ENCODE measurements around the gene CCM2. TPM values are rescaled to one million over a fixed set of nuclear protein-coding genes. Genes with fewer than 3 reads are reported as not detected.

CCM2 gene
- total RNA-seq, 2 experiments from 2014 or later, result 130 to 134 TPM

- peaks cover 42% of the 10 kb centered on the region for H3K4me1 Mint-ChIP-seq
- no peaks in the 10 kb centered on the region for H3K27me3 Mint-ChIP-seq
- POLR2A ChIA-PET, result no interaction called here
Measured at GRCh38 chr7:45066409-45066808, 66.4 kb downstream of the CCM2 start.

GRCh38 chr7:45067582-45067981 is 67.6 kb downstream of the CCM2 start:
- Mint-ChIP-seq H3K27ac (no peak overlapping the region), H3K27me3 (no peaks in the 10 kb centered on the region), H3K9me3 (no peaks in the 10 kb centered on the region), H3K4me3 (no peak overlapping the region), H3K36me3 (ENCODE audit: low read depth) (peaks cover 79% of the 10 kb centered on the region), H3K4me1 (peaks cover 33% of the 10 kb centered on the region)
- DNase-seq, result no peak
- ChIA-PET CTCF (interaction anchor here (0.5 to 1.5 kb wide), 2 partner anchors 69 to 75 kb away, joined by 4 to 6 read pairs; no protein-coding TSS in a partner anchor), POLR2A (interaction anchor here (0.8 to 1.0 kb wide), 2 partner anchors 86 to 152 kb away, joined by 3 to 4 read pairs; no protein-coding TSS in a partner anchor)

More at GRCh38 chr7:45066409-45066808, 66.4 kb downstream of the CCM2 start:
- DNase-seq, result no peak
- no peak overlapping the region for H3K27ac Mint-ChIP-seq
- no peak overlapping the region for H3K4me3 Mint-ChIP-seq
- H3K9me3 Mint-ChIP-seq, result no peaks in the 10 kb centered on the region
- CTCF ChIA-PET, result interaction anchor here (1.5 kb wide), 1 partner anchor 70 kb away, joined by 4 read pairs; no protein-coding TSS in a partner anchor
- peaks cover 80% of the 10 kb centered on the region for H3K36me3 Mint-ChIP-seq (ENCODE audit: low read depth)

- Mint-ChIP-seq H3K9me3 (no peaks in the 10 kb centered on the region), H3K27ac (peak overlapping the region; percentile 47), H3K4me3 (no peak overlapping the region), H3K27me3 (no peaks in the 10 kb centered on the region), H3K4me1 (peaks cover 32% of the 10 kb centered on the region), H3K36me3 (ENCODE audit: low read depth) (peaks cover 83% of the 10 kb centered on the region)
- ChIA-PET CTCF (interaction anchor here (0.5 to 1.4 kb wide), 3 partner anchors 13 to 67 kb away, joined by 3 to 4 read pairs (median 3); no protein-coding TSS in a partner anchor), POLR2A (interaction anchor here (1.0 to 1.5 kb wide), 3 partner anchors 44 to 153 kb away, joined by 3 to 5 read pairs (median 3); no protein-coding TSS in a partner anchor)
- DNase-seq, result peak; percentile 16
Measured at GRCh38 chr7:45068236-45069023, 68.4 kb downstream of the CCM2 start.

DNA sequence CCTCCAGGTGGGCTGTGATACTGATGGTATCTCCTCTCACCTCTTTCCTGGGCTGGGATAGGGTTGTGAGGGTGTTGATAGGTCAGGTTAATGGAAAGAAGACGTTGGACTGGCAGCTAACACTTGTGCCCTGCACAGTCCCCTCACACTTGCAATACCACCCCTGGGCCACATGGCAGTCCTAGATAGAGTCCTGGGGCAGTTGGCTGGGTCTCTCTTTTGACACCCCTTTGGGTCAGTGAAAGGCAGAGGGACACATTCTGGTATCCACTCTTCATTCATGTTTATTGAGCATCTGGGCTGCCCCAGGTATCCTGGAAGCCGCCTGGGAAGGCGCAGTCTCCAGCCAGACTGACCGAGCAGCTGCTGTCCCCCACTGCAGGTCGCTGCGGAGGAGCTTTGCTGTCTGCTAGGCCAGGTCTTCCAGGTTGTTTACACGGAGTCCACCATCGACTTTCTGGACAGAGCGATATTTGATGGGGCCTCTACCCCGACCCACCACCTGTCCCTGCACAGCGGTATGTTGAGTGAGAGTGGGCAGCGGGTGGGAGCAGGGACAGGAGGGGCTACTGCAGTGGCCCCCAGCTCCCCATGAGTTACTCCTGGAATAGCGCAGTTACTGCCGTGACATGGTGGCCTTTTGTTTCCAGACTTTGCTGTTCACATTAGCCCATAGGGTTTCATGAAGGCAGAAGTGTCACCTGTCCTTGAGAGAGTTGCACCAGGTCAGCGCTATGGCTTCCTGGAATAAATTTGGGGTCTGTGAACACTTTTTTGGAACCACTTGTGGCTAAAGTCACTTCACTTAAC is 69.6 kb downstream of the CCM2 start:
- Mint-ChIP-seq H3K27ac (no peak overlapping the region), H3K4me3 (no peak overlapping the region), H3K9me3 (no peaks in the 10 kb centered on the region), H3K27me3 (no peaks in the 10 kb centered on the region), H3K36me3 (ENCODE audit: low read depth) (peaks cover 80% of the 10 kb centered on the region), H3K4me1 (peaks cover 30% of the 10 kb centered on the region)
- DNase-seq, result no peak
- ChIA-PET POLR2A (interaction anchor here (0.6 to 1.7 kb wide), 5 partner anchors 17 to 96 kb away, joined by 3 to 7 read pairs (median 3); no protein-coding TSS in a partner anchor), CTCF (interaction anchor here (0.7 to 1.4 kb wide), 4 partner anchors 15 to 90 kb away, joined by 3 to 4 read pairs (median 3); no protein-coding TSS in a partner anchor)

DNA sequence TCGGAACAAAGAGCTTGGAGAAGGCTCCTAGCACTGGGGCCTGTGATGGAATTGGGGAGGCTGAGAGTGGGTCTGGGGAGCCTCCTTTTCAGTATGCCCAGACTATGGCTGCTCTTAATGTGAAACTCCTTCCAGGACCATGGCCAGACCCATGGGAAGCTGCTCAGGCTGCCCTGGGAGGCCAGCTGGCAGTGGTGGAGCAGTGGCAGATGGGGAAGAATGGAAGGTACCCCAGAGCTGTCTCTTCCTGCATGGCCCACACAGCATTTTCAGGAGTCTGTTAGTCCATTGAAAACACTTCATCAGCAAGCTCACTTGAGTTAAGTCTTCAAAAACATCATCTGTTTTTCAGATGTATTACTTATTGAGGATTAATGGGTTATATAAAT is 70.2 kb downstream of the CCM2 start:
- H3K27ac Mint-ChIP-seq, result no peak overlapping the region
- CTCF ChIA-PET, result interaction anchor here (1.0 to 1.4 kb wide), 2 partner anchors 68 to 91 kb away, joined by 3 read pairs; no protein-coding TSS in a partner anchor
- H3K4me1 Mint-ChIP-seq, result peaks cover 31% of the 10 kb centered on the region
- DNase-seq, result no peak
- POLR2A ChIA-PET, result interaction anchor here (0.6 to 1.7 kb wide), 3 partner anchors 33 to 91 kb away, joined by 3 to 7 read pairs (median 3); partner anchors contain the start of gene MYO1G
- H3K36me3 Mint-ChIP-seq (ENCODE audit: low read depth), result peaks cover 79% of the 10 kb centered on the region
- no peak overlapping the region for H3K4me3 Mint-ChIP-seq
- H3K27me3 Mint-ChIP-seq, result no peaks in the 10 kb centered on the region
- H3K9me3 Mint-ChIP-seq, result no peaks in the 10 kb centered on the region

DNA sequence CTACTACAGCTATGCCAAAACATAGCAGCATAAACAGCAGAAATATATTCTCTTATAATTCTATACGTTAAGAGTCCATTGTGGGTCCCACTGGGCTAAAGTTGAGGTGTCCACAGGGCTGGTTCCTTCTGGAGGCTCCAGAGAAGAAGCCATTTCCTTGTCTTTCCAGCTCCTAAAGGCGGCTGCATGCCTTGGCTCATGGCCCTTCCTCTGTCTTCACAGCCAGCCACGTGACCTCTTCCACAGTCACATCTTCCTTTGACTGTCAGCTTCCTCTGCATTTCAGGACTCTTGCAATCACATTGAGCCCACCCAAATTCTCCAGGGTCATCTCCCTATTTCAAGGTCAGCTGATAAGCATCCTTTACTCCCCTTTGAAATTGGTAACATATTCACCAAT is 71.5 kb downstream of the CCM2 start:
- DNase-seq, result no peak
- H3K27me3 Mint-ChIP-seq, result no peaks in the 10 kb centered on the region
- ChIA-PET CTCF (interaction anchor here (2.3 kb wide), 1 partner anchor 98 kb away, joined by 7 read pairs; no protein-coding TSS in a partner anchor), POLR2A (interaction anchor here (0.6 to 1.4 kb wide), 3 partner anchors 10 to 32 kb away, joined by 3 read pairs; no protein-coding TSS in a partner anchor)
- peaks cover 22% of the 10 kb centered on the region for H3K4me1 Mint-ChIP-seq
- H3K27ac Mint-ChIP-seq, result no peak overlapping the region
- H3K9me3 Mint-ChIP-seq, result no peaks in the 10 kb centered on the region
- H3K36me3 Mint-ChIP-seq (ENCODE audit: low read depth), result peaks cover 76% of the 10 kb centered on the region
- H3K4me3 Mint-ChIP-seq, result no peak overlapping the region

- DNase-seq, result no peak
- POLR2A ChIA-PET, result interaction anchor here (0.6 to 1.0 kb wide), 3 partner anchors 9 to 71 kb away, joined by 3 read pairs; no protein-coding TSS in a partner anchor
- Mint-ChIP-seq H3K9me3 (no peaks in the 10 kb centered on the region), H3K27me3 (no peaks in the 10 kb centered on the region), H3K4me1 (peaks cover 20% of the 10 kb centered on the region), H3K4me3 (no peak overlapping the region), H3K36me3 (ENCODE audit: low read depth) (peaks cover 77% of the 10 kb centered on the region), H3K27ac (peak overlapping the region; percentile 11)
- CTCF ChIA-PET, result interaction anchor here (1.1 to 2.3 kb wide), 2 partner anchors 36 to 99 kb away, joined by 3 to 7 read pairs; no protein-coding TSS in a partner anchor
Measured at GRCh38 chr7:45072131-45073030, 72.4 kb downstream of the CCM2 start.

GRCh38 chr7:45073031-45073785 is 73.2 kb downstream of the CCM2 start:
- POLR2A ChIA-PET, result interaction anchor here (0.6 kb wide), 1 partner anchor 72 kb away, joined by 3 read pairs; no protein-coding TSS in a partner anchor
- peaks cover 74% of the 10 kb centered on the region for H3K36me3 Mint-ChIP-seq (ENCODE audit: low read depth)
- no peak overlapping the region for H3K4me3 Mint-ChIP-seq
- CTCF ChIA-PET, result interaction anchor here (1.1 kb wide), 1 partner anchor 37 kb away, joined by 3 read pairs; no protein-coding TSS in a partner anchor
- DNase-seq, result no peak
- H3K4me1 Mint-ChIP-seq, result peaks cover 12% of the 10 kb centered on the region
- no peaks in the 10 kb centered on the region for H3K9me3 Mint-ChIP-seq
- peak overlapping the region; percentile 11 for H3K27ac Mint-ChIP-seq
- H3K27me3 Mint-ChIP-seq, result no peaks in the 10 kb centered on the region

GRCh38 chr7:45073786-45074527 is 74.0 kb downstream of the CCM2 start:
- POLR2A ChIA-PET, result no interaction called here
- no peaks in the 10 kb centered on the region for H3K9me3 Mint-ChIP-seq
- peaks cover 4% of the 10 kb centered on the region for H3K4me1 Mint-ChIP-seq
- no peak overlapping the region for H3K4me3 Mint-ChIP-seq
- DNase-seq, result no peak
- H3K27me3 Mint-ChIP-seq, result no peaks in the 10 kb centered on the region
- CTCF ChIA-PET, result no interaction called here
- peak overlapping the region; percentile 5 for H3K27ac Mint-ChIP-seq
- H3K36me3 Mint-ChIP-seq (ENCODE audit: low read depth), result peaks cover 66% of the 10 kb centered on the region

GRCh38 chr7:45074528-45075354 is 74.7 kb downstream of the CCM2 start:
- H3K27me3 Mint-ChIP-seq, result no peaks in the 10 kb centered on the region

More at GRCh38 chr7:45074528-45075354, 74.7 kb downstream of the CCM2 start:
- ChIA-PET CTCF (no interaction called here), POLR2A (no interaction called here)
- Mint-ChIP-seq H3K36me3 (ENCODE audit: low read depth) (peaks cover 60% of the 10 kb centered on the region), H3K27ac (no peak overlapping the region), H3K9me3 (no peaks in the 10 kb centered on the region), H3K4me3 (no peak overlapping the region), H3K4me1 (peaks cover 5% of the 10 kb centered on the region)
- DNase-seq, result no peak

Measured in activated CD4-positive, alpha-beta memory T cell treated with anti-CD3 and anti-CD28 coated beads, Interleukin-2, amount 10 ng/mL, durations not matched to agents 7 days and 5 days (primary cell).